Measurements from ENCODE around the gene FAM217B.

Gene FAM217B

GRCh38 chr20:59940129-59940955, at the start of gene FAM217B, which contains the start of gene PPP1R3D:
FAM217B (plus strand) TSS chr20:59940389; CDS start chr20:59943944, 3,555 bp downstream.
PPP1R3D (minus strand) TSS chr20:59940305; CDS start chr20:59939931, 374 bp downstream.
- peak; percentile 82 for DNase-seq

GRCh38 chr20:59891581-59891980, 48.6 kb upstream of the FAM217B start:
- no peak for DNase-seq

GRCh38 chr20:59895908-59896307, 44.3 kb upstream of the FAM217B start:
- no peak for DNase-seq

- no peak for DNase-seq
Observed at GRCh38 chr20:59902470-59902869, 37.7 kb upstream of the FAM217B start.

- DNase-seq: no peak
Observed at GRCh38 chr20:59903621-59904020, 36.6 kb upstream of the FAM217B start.

GRCh38 chr20:59908855-59909254, 31.3 kb upstream of the FAM217B start:
- no peak for DNase-seq

GRCh38 chr20:59911041-59911440, 29.1 kb upstream of the FAM217B start:
- no peak for DNase-seq

GRCh38 chr20:59912609-59913008, 27.6 kb upstream of the FAM217B start:
- DNase-seq: no peak

GRCh38 chr20:59920944-59921343, 19.2 kb upstream of the FAM217B start:
- no peak for DNase-seq

GRCh38 chr20:59923514-59923913, 16.7 kb upstream of the FAM217B start:
- no peak for DNase-seq

GRCh38 chr20:59925359-59925758, 14.8 kb upstream of the FAM217B start:
- no peak for DNase-seq

GRCh38 chr20:59925899-59926298, 14.3 kb upstream of the FAM217B start:
- no peak for DNase-seq

- DNase-seq: no peak
Observed at GRCh38 chr20:59931511-59932312, 8.5 kb upstream of the FAM217B start.

- DNase-seq: no peak
Observed at GRCh38 chr20:59932616-59933295, 7.4 kb upstream of the FAM217B start.

- DNase-seq: no peak
Observed at GRCh38 chr20:59933296-59933848, 6.8 kb upstream of the FAM217B start, which contains the start of gene SYCP2. SYCP2 (minus strand) TSS chr20:59933637; CDS start chr20:59922413, 11,224 bp downstream.

- peak; percentile 59 for DNase-seq
Observed at GRCh38 chr20:59933849-59934585, 6.2 kb upstream of the FAM217B start.

- no peak for DNase-seq
Observed at GRCh38 chr20:59935457-59936185, 4.6 kb upstream of the FAM217B start.

GRCh38 chr20:59936409-59936808, 3.8 kb upstream of the FAM217B start:
- no peak for DNase-seq

GRCh38 chr20:59937150-59937549, 3.0 kb upstream of the FAM217B start:
- DNase-seq: no peak

- no peak for DNase-seq
Observed at GRCh38 chr20:59938221-59938620, 2.0 kb upstream of the FAM217B start.

GRCh38 chr20:59938696-59939051, 1.5 kb upstream of the FAM217B start:
- DNase-seq: no peak
